ENCODE measurements around the gene STAT2.

STAT2 gene

DNA sequence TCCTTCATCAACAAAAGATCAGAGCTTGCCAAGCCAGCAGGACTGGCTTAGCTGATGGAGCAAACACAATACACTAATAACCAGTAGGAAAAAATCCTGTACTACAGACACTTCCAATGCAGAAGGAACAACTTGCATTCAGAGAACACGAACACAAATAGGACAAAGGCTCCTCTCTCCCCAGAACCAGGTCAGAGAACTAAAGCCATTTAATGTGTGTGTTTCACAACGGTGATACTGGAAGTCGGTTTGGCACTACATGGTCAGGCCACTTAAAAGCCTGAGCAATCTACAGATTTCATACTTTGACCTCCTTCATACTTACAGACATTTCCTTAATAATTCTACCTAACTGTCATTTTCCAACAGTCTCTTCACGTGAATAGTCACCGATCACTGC, 66.1 kb downstream of the STAT2 start:
- H3K79me2 ChIP-seq (ENCODE audit: low read length), result peaks cover 93% of the 10 kb centered on the region
- no peak overlapping the region for H3K4me3 ChIP-seq (ENCODE audit: low read length)
- H2AFZ ChIP-seq (ENCODE audit: low read depth, low read length), result no peak overlapping the region
- H3K27ac ChIP-seq (ENCODE audit: low read length), result no peak overlapping the region
- no peaks in the 10 kb centered on the region for H3K9me3 ChIP-seq (ENCODE audit: insufficient read depth, low read length)
- TF ChIP-seq, protein P1, sequence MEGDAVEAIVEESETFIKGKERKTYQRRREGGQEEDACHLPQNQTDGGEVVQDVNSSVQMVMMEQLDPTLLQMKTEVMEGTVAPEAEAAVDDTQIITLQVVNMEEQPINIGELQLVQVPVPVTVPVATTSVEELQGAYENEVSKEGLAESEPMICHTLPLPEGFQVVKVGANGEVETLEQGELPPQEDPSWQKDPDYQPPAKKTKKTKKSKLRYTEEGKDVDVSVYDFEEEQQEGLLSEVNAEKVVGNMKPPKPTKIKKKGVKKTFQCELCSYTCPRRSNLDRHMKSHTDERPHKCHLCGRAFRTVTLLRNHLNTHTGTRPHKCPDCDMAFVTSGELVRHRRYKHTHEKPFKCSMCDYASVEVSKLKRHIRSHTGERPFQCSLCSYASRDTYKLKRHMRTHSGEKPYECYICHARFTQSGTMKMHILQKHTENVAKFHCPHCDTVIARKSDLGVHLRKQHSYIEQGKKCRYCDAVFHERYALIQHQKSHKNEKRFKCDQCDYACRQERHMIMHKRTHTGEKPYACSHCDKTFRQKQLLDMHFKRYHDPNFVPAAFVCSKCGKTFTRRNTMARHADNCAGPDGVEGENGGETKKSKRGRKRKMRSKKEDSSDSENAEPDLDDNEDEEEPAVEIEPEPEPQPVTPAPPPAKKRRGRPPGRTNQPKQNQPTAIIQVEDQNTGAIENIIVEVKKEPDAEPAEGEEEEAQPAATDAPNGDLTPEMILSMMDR (IDR thresholded peaks at IDR 0.05; ENCODE audit: low read depth, low read length), result no peak
- TF ChIP-seq EZH2phosphoT487 (IDR thresholded peaks at IDR 0.05; ENCODE audit: low read depth), result no peak
- H3K27me3 ChIP-seq (ENCODE audit: low read depth, low read length), result no peaks in the 10 kb centered on the region
- 0 out of 2 replicates have a peak, but pooled peaks cover 3% of the 10 kb centered on the region for H4K20me1 ChIP-seq (ENCODE audit: insufficient read depth, low read length)
- H3K9ac ChIP-seq (ENCODE audit: low read length), result no peak overlapping the region
- H3K4me1 ChIP-seq (ENCODE audit: low read length), result peaks cover 27% of the 10 kb centered on the region
- no peak overlapping the region for H3K4me2 ChIP-seq (ENCODE audit: low read length)
- peaks cover 24% of the 10 kb centered on the region for H3K36me3 ChIP-seq (replicated peaks; ENCODE audit: low read depth, low read length)
